HL-60/S4 treated with retinoic acid at 250 ng/mL for 4 days and 3 days (cell line): ENCODE measurements around the gene GPD2.

Experiments
- in situ Hi-C: fragments of 300-500 bp; cut with MboI; formaldehyde crosslinking; loops from 2 replicates; pipeline ENCODE4 v1.7.0; 2022; ENCODE audit warnings: low sequenced_read_pairs

The GPD2 gene

GRCh38 chr2:156435396-156435717 is 822 bp upstream of the GPD2 start:
- in situ Hi-C loops: no loop called here

DNA sequence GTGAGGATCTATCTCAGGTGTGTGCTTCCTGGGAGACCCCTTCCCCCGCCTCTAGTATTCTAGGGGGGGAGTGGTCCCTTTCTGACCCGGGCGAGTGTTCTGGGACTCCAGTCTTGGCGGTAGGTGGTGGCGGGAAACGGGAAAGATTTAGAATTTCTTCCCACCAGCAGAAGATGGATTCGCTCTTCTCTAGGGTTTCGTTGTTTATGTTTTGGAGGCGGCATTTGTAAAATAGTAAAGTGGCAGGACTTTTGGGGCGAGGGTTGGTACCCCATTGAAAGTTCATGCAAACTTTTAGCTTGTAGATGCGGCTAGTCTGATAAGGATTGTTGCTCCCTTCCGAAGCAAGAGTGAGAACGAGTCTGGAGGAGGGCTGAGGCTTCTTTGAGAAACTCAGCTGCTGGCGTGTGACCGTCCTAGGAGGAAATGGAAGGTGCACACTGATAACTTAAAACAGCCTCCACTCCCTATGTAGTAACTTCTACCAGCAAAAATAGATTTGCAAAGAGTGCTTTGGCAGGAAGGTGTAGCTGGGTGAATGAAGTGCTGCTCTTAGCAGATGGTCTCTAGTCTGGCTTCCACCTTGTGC is 412 bp downstream of the GPD2 start:
- in situ Hi-C loops: no loop called here

GRCh38 chr2:156437272-156437930 is 1.2 kb downstream of the GPD2 start:
- in situ Hi-C loops: no loop called here

GRCh38 chr2:156437931-156438410 is 1.8 kb downstream of the GPD2 start:
- in situ Hi-C loops: no loop called here

DNA sequence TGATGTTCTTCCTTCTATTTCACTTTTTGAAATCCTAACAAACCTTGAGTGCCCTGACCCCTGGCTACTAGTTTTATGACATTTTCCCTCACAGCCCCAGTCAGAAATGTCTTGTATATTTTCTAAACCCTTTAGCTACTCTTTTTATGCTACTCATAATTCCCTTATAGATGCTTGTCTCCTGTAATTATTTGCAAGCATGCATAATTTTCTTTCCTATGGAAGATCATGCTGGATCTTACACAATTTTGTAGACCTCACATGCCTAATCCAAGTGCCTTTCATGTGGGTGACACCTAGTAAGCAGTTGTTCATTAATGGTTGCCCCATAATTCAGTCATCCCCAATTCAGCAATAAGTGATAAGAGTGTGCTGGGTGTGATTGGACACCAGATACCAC is 6.9 kb downstream of the GPD2 start:
- in situ Hi-C loops: no loop called here

GRCh38 chr2:156445296-156446220 is 9.4 kb downstream of the GPD2 start:
- in situ Hi-C loops: no loop called here

GRCh38 chr2:156447761-156448160 is 11.6 kb downstream of the GPD2 start:
- in situ Hi-C loops: no loop called here

GRCh38 chr2:156448766-156449165 is 12.6 kb downstream of the GPD2 start:
- in situ Hi-C loops: no loop called here

GRCh38 chr2:156452971-156453370 is 16.8 kb downstream of the GPD2 start:
- in situ Hi-C loops: no loop called here

GRCh38 chr2:156455361-156455975 is 19.3 kb downstream of the GPD2 start:
- in situ Hi-C loops: no loop called here

DNA sequence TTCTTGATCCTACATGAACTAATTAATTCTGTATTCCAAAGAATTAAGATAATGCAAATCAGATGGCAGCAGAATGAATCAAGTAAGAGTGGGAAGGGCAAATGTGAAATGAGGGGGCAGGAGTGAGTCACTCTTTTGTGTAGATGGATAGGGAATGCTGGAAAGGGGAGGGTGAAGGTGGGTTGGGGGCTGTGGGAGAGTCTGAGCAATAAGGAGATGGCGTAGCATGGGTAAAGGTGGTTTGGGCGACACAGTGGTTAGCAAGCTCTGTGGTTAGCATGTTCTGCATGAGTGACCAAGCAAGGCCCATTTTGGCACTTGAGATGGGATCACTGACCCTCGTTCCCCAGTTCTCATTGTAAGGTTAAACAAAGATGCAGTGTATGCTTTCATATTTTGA is 20.4 kb downstream of the GPD2 start:
- in situ Hi-C loops: no loop called here

- in situ Hi-C loops: no loop called here
These were observed 21.6 kb downstream of the GPD2 start for GRCh38 chr2:156457523-156458517.

DNA sequence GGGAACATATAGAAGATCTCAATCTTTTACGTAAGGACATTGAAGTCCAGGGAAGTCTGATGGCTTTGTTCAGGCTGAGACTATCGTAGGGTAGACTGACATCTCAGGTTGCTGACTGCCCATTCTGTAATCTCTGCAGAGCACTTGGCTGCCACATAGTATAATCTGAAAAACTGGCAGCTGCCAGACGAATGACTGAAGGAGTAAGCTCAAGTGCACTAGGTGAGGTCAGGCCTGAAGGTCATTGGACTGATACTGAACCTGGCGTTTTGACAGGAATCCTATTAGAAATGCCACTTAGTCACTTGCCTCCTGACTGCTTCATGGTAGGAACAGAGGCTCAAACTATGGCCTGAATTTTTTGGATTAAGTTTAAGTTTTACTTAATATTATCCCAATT is 23.5 kb downstream of the GPD2 start:
- in situ Hi-C loops: no loop called here

DNA sequence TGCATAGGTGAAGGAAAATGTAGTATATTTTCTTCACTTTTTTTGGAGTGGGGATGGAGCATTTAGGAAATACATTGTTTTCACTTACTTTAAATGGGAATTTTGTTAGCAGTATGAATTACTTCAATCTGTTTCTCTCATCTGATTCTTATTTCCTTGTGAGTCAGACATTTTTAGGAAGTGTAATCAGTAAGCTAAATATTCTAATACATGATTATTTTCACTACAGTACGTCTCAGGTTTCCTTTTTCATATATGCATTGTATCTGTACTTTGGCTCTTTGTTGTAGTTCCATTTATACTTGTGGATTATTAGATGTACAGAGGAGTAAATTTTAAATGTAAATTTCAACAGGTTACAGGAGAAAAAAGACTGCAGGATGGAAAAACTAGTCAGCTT is 27.9 kb downstream of the GPD2 start:
- in situ Hi-C loops: no loop called here

DNA sequence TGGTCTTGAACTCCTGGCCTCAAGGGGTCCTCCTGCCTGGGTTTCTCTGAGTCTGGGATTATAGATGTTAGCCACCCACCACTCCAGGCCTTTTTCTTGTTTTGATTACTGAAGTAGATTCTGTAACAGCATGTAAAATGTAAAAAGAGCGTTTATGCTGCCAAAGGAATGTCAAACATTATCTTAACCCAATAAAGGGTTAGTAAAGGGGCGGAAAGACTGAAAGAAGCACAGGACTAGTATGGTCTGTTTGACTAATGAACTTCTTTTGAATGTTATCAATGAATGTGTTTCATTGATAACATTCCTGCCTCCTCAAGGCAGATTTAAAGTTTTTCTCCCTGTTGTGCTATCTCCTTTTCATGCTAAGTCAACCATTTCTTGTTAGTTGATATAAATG is 29.4 kb downstream of the GPD2 start:
- in situ Hi-C loops: no loop called here

GRCh38 chr2:156466739-156467405 is 30.7 kb downstream of the GPD2 start:
- in situ Hi-C loops: no loop called here

GRCh38 chr2:156470975-156471583 is 34.9 kb downstream of the GPD2 start:
- in situ Hi-C loops: no loop called here

- in situ Hi-C loops: no loop called here
These were observed 35.6 kb downstream of the GPD2 start for GRCh38 chr2:156471762-156472161.

DNA sequence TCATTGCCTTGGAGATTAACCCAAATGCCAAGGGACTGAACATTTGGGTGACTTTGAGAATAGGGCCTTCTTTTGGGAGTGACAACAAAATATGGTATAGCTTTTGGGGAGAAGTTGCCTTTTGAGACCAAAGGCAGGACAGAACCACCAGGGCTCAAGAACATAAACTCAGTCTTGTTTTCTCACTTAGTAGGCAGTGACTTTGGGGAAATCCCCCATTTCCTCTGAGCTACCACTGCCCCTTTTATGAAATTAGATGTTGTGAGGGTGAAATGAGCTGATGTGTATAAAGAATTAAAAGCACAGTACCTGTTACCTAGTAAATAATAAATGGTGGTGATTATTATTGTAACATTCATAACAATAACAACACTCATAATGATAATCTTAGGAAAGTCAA is 36.5 kb downstream of the GPD2 start:
- in situ Hi-C loops: no loop called here
